ENCODE results near the gene ZNF667.
A peak's percentile ranks its signal among the peaks of the same experiment; 100 is the strongest.

The ZNF667 gene

DNA sequence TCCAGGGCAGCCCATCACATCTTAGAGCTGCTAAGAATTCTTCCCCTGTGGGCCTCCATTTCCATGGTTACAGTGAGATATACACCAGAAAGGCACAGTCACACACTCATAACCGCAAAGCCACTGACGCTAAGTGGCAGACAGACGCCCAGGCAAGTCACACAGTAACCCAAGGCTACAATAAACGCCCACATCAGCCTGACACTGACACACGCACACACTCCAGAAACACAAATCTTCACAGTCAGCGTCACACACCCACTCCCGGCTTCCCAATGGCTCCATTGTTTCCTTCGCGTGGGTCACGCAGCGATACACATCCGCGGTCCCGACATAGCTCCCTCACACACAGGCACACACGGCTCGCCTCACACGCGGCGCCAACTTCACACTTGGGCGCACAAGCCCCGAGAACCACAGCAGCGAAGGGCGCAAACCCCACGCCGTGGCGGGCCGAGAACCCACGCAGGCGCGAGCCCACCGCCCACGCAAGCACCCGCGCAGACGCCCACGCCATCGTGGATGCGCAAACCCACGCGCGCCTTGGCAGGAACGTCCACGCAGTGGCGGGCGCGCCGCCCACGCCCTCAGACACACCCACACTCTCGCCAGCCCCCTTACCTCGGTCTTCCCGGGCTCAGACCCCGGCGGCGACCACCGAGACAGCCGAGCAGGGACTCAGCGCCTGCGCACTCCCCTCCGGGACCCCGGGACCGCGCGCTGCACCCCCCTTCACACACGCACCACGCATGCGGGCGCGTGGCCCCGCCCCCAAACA is at the start of gene ZNF667:
TSS of gene ZNF667 (minus strand) at position 695 of the 778 bp plus-strand sequence. CDS start 14,975 bp downstream, outside the sequence.
- DNase-seq (ENCODE audit: low read depth): peak; percentile 12

DNA sequence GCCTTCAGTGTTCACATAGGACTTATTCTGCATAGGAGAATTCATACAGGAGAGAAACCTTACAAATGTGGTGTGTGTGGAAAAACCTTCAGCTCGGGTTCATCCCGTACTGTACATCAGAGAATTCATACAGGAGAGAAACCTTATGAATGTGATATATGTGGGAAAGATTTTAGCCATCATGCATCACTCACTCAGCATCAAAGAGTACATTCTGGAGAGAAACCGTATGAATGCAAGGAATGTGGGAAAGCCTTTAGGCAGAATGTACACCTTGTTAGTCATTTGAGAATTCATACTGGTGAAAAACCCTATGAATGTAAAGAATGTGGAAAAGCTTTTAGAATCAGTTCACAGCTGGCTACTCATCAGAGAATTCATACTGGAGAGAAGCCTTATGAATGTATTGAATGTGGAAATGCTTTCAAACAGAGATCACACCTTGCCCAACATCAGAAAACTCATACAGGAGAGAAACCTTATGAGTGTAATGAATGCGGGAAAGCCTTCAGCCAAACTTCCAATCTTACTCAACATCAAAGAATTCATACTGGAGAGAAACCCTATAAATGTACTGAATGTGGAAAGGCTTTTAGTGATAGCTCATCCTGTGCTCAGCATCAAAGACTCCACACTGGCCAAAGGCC is 48.2 kb upstream of the ZNF667 start:
- no peak for DNase-seq (ENCODE audit: low read depth)

- DNase-seq (ENCODE audit: low read depth): no peak
Observed at GRCh38 chr19:56508290-56508778, 31.2 kb upstream of the ZNF667 start.

GRCh38 chr19:56507446-56508289 is 30.5 kb upstream of the ZNF667 start, which contains the start of gene ZNF471:
ZNF471 (plus strand) TSS chr19:56507855; CDS start chr19:56511572, 3,717 bp downstream.
- peak; percentile 61 for DNase-seq (ENCODE audit: low read depth)

- no peak for DNase-seq (ENCODE audit: low read depth)
Observed at GRCh38 chr19:56504581-56504980, 27.4 kb upstream of the ZNF667 start.

DNA sequence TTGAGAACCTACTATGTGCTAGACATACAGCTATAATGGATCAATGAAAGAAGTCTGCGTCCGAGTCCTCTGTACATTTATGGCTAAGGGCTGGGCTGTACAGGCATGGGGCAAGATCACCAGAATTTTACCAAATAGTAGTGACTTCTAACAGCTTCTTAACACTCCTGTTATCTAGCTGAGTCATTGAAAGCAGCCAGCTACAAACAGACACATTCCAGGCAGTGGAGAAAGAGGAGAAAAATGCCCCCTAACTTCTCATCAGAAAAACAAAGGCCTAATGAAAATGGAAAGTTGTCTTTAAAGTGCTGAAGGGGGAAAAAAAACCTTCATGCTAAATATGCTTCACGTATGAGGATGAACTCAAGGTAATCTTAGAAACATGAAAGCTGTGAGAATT is 14.3 kb upstream of the ZNF667 start:
- DNase-seq (ENCODE audit: low read depth): no peak

DNA sequence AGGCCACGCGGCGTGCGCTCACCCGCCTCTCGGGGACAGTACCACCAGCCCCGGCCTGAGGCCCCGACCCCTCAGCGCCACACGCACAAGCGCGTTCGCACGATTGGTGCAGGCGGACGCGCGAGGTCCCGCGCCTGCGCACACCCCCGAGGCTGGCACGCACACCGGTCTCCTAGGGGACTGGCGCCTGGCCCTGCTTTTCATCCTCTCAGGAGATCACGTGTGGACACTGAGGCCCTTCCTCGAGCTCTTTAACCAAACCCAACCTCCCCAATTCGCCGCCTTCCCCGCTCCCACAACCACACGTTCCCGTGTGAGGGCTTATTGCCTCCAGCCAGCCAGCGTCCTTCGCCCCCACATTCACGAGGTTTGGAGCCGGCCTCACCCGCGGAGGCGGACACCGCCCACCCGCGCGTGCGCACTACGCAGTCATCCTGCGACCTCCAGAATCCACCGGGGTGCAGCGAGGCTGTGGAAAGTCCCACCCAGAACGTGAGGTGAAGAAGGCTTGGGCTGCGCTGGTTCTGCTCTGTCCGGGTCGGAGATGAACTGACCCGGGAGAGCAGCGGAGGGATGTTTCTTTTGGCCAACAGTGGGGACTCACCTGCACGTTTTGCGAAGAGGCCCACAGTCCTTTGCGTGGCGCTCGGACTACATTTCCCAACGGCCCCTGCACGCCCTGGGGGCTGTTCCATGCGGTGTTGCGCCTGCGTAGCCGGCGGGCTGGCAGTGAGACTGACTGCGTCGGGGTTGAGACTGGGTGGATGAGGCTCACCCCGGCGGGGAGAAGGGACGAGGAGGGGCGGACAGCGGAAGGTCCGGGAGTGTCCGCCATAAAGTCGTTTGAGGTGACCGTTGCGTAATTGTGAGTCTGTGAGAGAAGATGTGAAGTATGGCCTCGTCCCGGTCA is 539 bp upstream of the ZNF667 start:
- peak; percentile 31 for DNase-seq (ENCODE audit: low read depth)

DNA sequence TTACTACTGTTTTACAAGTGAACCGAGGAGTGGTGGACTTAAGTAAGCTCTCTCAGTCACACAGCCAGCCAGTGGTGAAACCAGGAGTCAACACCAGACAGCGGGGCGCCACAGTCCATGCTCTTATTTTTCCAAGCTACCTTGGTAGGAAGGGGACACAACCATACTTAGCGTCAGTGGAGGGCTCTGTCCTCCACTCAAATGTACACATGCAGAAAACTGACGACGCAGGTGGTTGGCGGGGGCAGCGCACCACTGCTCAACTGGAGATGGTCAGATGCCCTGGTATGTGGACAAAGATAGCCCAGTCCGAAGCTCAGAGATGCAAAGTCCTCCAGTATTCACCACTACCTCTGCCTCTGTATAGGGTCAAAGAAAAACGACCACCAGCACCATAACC is 1.1 kb downstream of the ZNF667 start:
- no peak for DNase-seq (ENCODE audit: low read depth)

DNA sequence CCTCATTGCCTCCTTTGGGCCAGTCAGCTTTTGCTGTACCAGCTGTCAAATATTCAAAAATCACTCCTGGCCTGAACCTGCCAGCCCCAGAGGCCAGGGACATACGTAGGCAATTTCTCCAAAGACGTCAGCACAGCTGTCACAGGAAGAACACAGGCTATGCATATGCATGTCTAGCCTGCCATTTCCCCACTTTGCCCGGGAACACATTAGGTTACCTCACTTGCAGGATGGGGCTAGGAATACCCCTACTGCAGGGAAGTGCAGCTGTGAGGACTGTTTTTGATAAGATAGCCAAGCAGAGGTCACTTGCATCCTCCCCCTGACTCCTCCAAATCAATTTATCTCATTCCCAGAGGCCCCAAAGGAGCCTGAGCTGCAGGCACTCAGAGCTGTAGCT is 2.8 kb downstream of the ZNF667 start:
- DNase-seq (ENCODE audit: low read depth): no peak

DNA sequence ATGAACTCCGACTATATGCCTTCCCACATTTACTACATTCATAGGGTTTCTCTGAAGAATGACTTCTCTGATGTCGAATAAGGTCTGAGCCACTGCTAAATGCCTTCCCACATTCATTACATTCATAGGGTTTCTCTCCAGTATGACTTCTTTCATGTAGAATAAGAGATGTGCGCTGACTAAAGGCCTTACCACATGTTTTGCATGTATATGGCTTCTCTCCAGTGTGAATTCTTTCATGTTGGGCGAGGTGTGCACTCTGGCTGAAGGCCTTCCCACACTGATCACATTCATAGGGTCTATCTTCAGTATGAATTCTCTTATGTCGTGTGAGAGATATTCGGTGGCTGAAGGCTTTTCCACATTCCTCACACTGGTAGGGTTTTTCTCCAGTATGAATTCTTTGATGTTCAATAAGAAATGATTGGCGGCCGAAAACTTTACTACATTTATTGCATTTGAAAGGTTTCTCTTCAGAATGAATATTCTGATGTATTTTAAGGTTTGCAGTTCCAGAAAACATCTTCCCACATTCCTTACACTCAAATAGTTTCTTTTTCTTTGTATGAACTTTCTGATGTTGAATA is 35.8 kb downstream of the ZNF667 start:
- no peak for DNase-seq (ENCODE audit: low read depth)

DNA sequence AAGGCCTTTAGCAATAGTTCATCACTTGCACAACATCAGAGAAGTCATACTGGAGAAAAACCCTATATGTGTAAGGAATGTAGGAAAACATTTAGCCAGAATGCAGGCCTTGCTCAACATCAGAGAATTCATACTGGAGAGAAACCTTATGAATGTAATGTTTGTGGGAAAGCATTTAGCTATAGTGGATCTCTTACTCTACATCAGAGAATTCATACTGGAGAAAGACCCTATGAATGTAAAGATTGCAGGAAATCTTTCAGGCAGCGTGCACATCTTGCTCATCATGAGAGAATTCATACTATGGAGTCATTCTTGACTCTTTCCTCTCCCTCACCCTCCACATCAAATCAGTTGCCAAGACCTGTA is 53.2 kb downstream of the ZNF667 start:
- DNase-seq (ENCODE audit: low read depth): no peak

GRCh38 chr19:56423276-56423984 is 53.7 kb downstream of the ZNF667 start:
- DNase-seq (ENCODE audit: low read depth): no peak

DNA sequence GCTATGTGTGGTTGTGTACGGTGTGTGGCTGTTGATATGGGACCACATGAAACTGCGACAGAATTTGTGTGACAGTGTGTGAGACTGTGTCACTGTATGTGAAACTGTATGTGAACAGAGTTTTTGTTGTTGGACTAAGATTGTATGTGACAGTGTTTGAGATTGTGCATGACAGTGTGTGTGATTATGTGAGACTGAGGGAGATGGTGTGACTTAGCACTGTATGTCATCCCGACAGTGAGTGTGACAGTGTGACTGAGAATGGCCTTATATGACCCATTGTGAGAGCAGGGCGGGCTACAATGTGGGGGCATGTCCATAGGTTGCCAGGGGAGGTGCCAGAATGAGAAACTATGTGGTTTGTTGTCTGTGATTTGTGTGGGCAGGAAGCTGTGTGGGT is 72.1 kb downstream of the ZNF667 start:
- DNase-seq (ENCODE audit: low read depth): no peak

GRCh38 chr19:56404705-56405056 is 72.5 kb downstream of the ZNF667 start:
- no peak for DNase-seq (ENCODE audit: low read depth)

- DNase-seq (ENCODE audit: low read depth): peak; percentile 76
Observed at GRCh38 chr19:56403764-56404704, 73.1 kb downstream of the ZNF667 start, which contains the start of gene ZNF583. ZNF583 (plus strand) TSS chr19:56404332; CDS start chr19:56407115, 2,783 bp downstream.

DNA sequence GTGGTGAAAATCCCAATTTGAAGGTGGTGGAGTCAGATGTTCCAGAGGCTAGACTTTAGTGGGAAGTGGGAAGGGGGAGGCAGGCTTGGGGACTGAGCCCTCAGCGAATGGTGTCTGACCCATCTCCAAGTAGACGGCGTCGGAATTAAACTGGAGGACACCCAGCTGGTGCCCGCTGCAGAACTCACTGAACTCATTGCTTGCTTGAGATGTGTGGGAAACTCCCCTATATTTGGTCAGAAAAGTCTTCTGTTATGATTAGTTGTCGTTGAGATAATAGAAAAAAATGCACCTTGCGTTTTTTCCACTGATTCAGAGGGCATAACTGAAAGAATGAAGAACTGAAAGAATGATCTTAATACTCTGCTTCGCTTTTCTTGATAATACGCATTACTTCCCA is 73.9 kb downstream of the ZNF667 start:
- DNase-seq (ENCODE audit: low read depth): no peak

DNA sequence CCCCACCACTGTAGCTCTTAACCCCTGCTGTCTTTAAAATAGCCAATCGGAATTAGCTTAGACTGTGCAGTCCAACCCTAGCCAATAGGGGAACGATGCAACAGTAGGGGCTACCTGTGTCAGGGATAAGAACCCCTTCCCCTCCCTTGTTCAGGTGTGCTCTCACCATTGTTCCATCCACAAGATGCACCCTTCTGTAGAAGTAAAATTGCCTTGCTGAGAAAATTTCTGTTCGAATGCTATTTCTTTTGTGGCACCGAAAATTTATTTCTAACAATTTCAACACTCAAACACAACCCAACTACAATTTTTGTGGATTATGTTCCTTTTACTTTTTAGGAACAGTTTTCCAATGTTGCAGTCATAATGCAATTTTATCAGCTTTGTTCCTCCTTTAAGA is 76.7 kb downstream of the ZNF667 start:
- no peak for DNase-seq (ENCODE audit: low read depth)

DNA sequence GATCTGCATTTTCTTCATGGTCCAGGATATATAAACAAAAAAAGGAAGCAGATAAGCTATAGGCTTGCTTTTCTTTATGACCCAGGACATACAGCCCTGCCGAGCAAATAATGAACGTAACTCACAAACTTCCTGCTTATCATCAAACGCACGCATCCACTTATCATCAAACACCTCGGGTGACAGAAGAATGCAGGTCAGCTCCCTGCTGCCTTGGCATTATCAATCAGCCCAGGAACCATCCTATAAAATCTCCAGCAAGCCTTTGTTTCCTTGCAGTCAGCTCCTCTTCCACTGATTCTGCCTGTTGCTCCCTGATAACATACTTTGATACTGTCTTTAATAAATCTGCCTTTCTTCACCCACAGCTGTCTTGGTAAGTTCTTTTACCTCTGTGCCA is 78.3 kb downstream of the ZNF667 start:
- no peak for DNase-seq (ENCODE audit: low read depth)
